A673 (cell line): Measurements from ENCODE around the gene DCAF8L2. TPM values are rescaled to one million over a fixed set of nuclear protein-coding genes. Genes with fewer than 3 reads are reported as not detected.

Experiments used
- BruUV-seq: library from RNA; stranded (reverse); fragments of 400-500 nt; replicated peaks from 2 replicates; lab custom pipeline; 2021; lab: Mats Ljungman, UMichigan
- CTCF ChIA-PET: fragments of 300-600 bp; sonication (Branson Sonifier 250); formaldehyde crosslinking; loops from one replicate; lab custom pipeline; 2022; ENCODE audit warnings: antibody characterized with exemption; lab: Charles Lee
- POLR2A ChIA-PET: fragments of 300-600 bp; sonication (Branson Sonifier 250); formaldehyde crosslinking; loops from one replicate; lab custom pipeline; 2022; ENCODE audit warnings: antibody characterized with exemption; ENCODE audit not compliant: low non-redundant PET; lab: Charles Lee
- DNase-seq: peaks from one replicate; pipeline ENCODE4 v3.0.0-alpha.2; 2015; ENCODE audit warnings: low spot score
- H3K27ac ChIP-seq: fragments of 200-600 bp; sonication (generic); 2 replicates; pipeline ENCODE4 v1.5.1; 2016; ENCODE audit warnings: mixed run types, low read depth, mild to moderate bottlenecking, mixed read lengths, antibody characterized with exemption, low read length; ENCODE audit not compliant: poor library complexity, severe bottlenecking
- H3K27me3 ChIP-seq: fragments of 200-600 bp; sonication (generic); replicated peaks from 2 replicates; pipeline ENCODE4 v1.6.1; 2017; ENCODE audit warnings: mixed run types, low read depth, mild to moderate bottlenecking, mixed read lengths, antibody characterized with exemption, low read length; ENCODE audit not compliant: insufficient read depth, poor library complexity
- H3K36me3 ChIP-seq: fragments of 200-600 bp; sonication (generic); 2 replicates; pipeline ENCODE4 v1.6.1; 2016; ENCODE audit warnings: mixed run types, mild to moderate bottlenecking, mixed read lengths, antibody characterized with exemption, low read length; ENCODE audit not compliant: insufficient read depth, poor library complexity, severe bottlenecking
- H3K4me1 ChIP-seq: fragments of 200-600 bp; sonication (generic); 2 replicates; pipeline ENCODE4 v1.6.1; 2017; ENCODE audit warnings: mixed run types, mild to moderate bottlenecking, mixed read lengths, antibody characterized with exemption, low read length; ENCODE audit not compliant: insufficient read depth, poor library complexity, severe bottlenecking
- H3K4me3 ChIP-seq: fragments of 200-600 bp; sonication (generic); 2 replicates; pipeline ENCODE4 v1.5.1; 2016; ENCODE audit warnings: low read depth, mixed run types, mild to moderate bottlenecking, mixed read lengths, low read length; ENCODE audit not compliant: poor library complexity, severe bottlenecking
- H3K9me3 ChIP-seq: fragments of 200-600 bp; sonication (generic); 2 replicates; pipeline ENCODE4 v1.6.1; 2016; ENCODE audit warnings: mixed run types, low read depth, mild to moderate bottlenecking, mixed read lengths, antibody characterized with exemption, low read length; ENCODE audit not compliant: poor library complexity, severe bottlenecking
- CTCF ChIP-seq: fragments of 300-800, 200-600 bp; sonication (generic); conservative IDR thresholded peaks from 2 replicates; pipeline ENCODE4 v1.5.1; 2017; ENCODE audit warnings: low read depth, mild to moderate bottlenecking, antibody characterized with exemption, low read length, moderate library complexity, mixed read lengths
- EZH2 ChIP-seq: fragments of 200-600 bp; sonication (generic); IDR thresholded peaks from 2 replicates; pipeline ENCODE4 v1.6.1; 2017; ENCODE audit warnings: borderline replicate concordance, low read depth, mild to moderate bottlenecking, mixed read lengths, antibody characterized with exemption, low read length; ENCODE audit not compliant: poor library complexity, severe bottlenecking
- intact Hi-C: fragments of 100-400 bp; cut with micrococcal nuclease; formaldehyde crosslinking; loops from one replicate; pipeline ENCODE4 v1.10.0; 2022; ENCODE audit not compliant: unreplicated experiment
- total RNA-seq: library from RNA; stranded (reverse); gene quantifications from 2 replicates; pipeline ENCODE4 v1.2.3, GENCODE V29; 2021

The DCAF8L2 gene
- total RNA-seq, 1 experiment from 2014 or later, result not detected

- BruUV-seq, result no TSS peak
- no peak for TF ChIP-seq EZH2
- POLR2A ChIA-PET, result no interaction called here
- H3K4me3 ChIP-seq, result no peak overlapping the region
- CTCF ChIA-PET, result interaction anchor here (1.2 kb wide), 1 partner anchor 11 kb away, joined by 3 read pairs; no protein-coding TSS in a partner anchor
- no peaks in the 10 kb centered on the region for H3K36me3 ChIP-seq
- no peak overlapping the region for H3K27ac ChIP-seq
- H3K4me1 ChIP-seq, result no peaks in the 10 kb centered on the region
- H3K27me3 ChIP-seq, result peaks cover 35% of the 10 kb centered on the region
- no peaks in the 10 kb centered on the region for H3K9me3 ChIP-seq
- no peak for DNase-seq
- intact Hi-C loops, result no loop called here
Observed at GRCh38 chrX:27608671-27609070, 18.5 kb downstream of the DCAF8L2 start.

GRCh38 chrX:27619459-27619858, 29.3 kb downstream of the DCAF8L2 start:
- CTCF ChIA-PET, result interaction anchor here (1.0 kb wide), 1 partner anchor 11 kb away, joined by 3 read pairs; no protein-coding TSS in a partner anchor
- BruUV-seq, result no TSS peak
- no peaks in the 10 kb centered on the region for H3K4me1 ChIP-seq
- intact Hi-C loops, result no loop called here
- POLR2A ChIA-PET, result no interaction called here
- DNase-seq, result no peak
- no peaks in the 10 kb centered on the region for H3K36me3 ChIP-seq
- no peak overlapping the region for H3K4me3 ChIP-seq
- H3K9me3 ChIP-seq, result no peaks in the 10 kb centered on the region
- no peak for TF ChIP-seq CTCF
- TF ChIP-seq EZH2, result no peak
- no peak overlapping the region for H3K27ac ChIP-seq
- H3K27me3 ChIP-seq, result no peaks in the 10 kb centered on the region

- Histone ChIP-seq H3K9me3 (no peaks in the 10 kb centered on the region), H3K4me3 (no peak overlapping the region), H3K27me3 (no peaks in the 10 kb centered on the region), H3K4me1 (no peaks in the 10 kb centered on the region), H3K36me3 (no peaks in the 10 kb centered on the region), H3K27ac (no peak overlapping the region)
- ChIA-PET CTCF (interaction anchor here (1.0 kb wide), 1 partner anchor 12 kb away, joined by 3 read pairs; no protein-coding TSS in a partner anchor), POLR2A (no interaction called here)
- no peak for TF ChIP-seq EZH2
- TF ChIP-seq CTCF, result peak; percentile 59
- peak; percentile 24 for DNase-seq
- BruUV-seq, result no TSS peak
- intact Hi-C loops, result loop anchor here (5.0 kb wide), 1 partner anchor 52 kb away; no protein-coding TSS in a partner anchor
Observed at GRCh38 chrX:27619975-27620374, 29.8 kb downstream of the DCAF8L2 start.

- H3K27me3 ChIP-seq, result no peaks in the 10 kb centered on the region
- no peak for DNase-seq
- H3K4me3 ChIP-seq, result no peak overlapping the region
- no peak for TF ChIP-seq CTCF
- no peak for TF ChIP-seq EZH2
- H3K36me3 ChIP-seq, result no peaks in the 10 kb centered on the region
- intact Hi-C loops, result loop anchor here (5.0 kb wide), 1 partner anchor 49 kb away; no protein-coding TSS in a partner anchor
- H3K4me1 ChIP-seq, result no peaks in the 10 kb centered on the region
- no peak overlapping the region for H3K27ac ChIP-seq
- POLR2A ChIA-PET, result no interaction called here
- CTCF ChIA-PET, result no interaction called here
- no TSS peak for BruUV-seq
- H3K9me3 ChIP-seq, result no peaks in the 10 kb centered on the region
Observed at GRCh38 chrX:27622883-27623282, 32.7 kb downstream of the DCAF8L2 start.
